ENCODE results near the gene TCTN1. TPM values are rescaled to one million over a fixed set of nuclear protein-coding genes. Genes with fewer than 3 reads are reported as not detected.

The TCTN1 gene
- total RNA-seq, 1 experiment from 2014 or later: 11.1 TPM

DNA sequence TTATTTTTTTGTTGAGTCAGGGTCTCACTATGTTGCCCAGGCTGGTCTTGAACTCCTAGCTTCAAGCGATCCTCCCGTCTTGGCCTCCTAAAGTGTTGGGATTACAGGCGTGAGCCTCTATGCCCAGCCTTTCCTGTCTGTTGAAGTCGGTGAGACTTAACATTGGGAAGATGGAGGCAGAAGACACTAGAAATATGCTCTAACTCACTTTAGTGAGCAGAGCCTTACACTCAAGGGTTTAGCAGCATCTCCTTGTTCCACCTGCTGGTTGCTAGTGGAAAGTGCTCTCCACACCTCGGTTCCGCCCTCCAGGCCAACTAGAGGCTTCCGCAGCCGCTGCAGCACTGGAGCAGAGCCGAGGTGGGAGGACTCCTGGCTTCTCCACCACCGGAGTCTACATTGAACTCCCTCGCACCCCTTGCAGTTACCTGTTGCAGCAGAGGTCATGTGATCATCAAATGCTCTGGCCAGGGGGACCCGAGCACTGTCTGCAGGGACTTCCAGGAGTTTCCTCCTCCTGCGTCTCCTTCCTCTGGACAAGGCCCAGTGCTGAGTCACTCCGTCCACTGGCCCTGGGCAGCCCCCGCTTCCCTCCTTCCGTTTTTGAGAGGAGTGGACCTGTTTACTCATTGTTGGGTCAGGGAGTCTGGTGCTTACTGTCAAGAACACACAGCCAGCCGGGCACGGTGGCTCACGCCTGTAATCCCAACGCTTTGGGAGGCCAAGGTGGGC lies 84.4 kb downstream of the TCTN1 start:
- Histone ChIP-seq H4K20me1 (ENCODE audit: control insufficient read depth, insufficient read depth, insufficient read length) (no peaks in the 10 kb centered on the region), H3K27ac (ENCODE audit: insufficient read length, low read depth, low read length) (no peak overlapping the region)

More for the DNA sequence above, 84.4 kb downstream of the TCTN1 start:
- Histone ChIP-seq H2BK20ac (ENCODE audit: low read depth, low read length, poor library complexity, severe bottlenecking) (no peak overlapping the region), H2BK15ac (ENCODE audit: low read depth, low read length) (no peak overlapping the region), H3T11ph (ENCODE audit: low read length) (no peak overlapping the region), H3K23me2 (ENCODE audit: insufficient read length, low read depth, low read length, poor library complexity, severe bottlenecking) (no peaks in the 10 kb centered on the region), H4K91ac (ENCODE audit: insufficient read length, low read depth, low read length) (no peak overlapping the region), H4K8ac (replicated peaks; ENCODE audit: insufficient read length, low read depth, low read length) (no peak overlapping the region), H2BK12ac (ENCODE audit: insufficient read length, low read depth, low read length) (no peak overlapping the region), H3K4me1 (ENCODE audit: insufficient read depth, low read length) (no peaks in the 10 kb centered on the region), H2BK120ac (ENCODE audit: low read depth, low read length, poor library complexity, severe bottlenecking) (no peak overlapping the region), H4K5ac (ENCODE audit: insufficient read length, low read depth, low read length) (no peak overlapping the region), H3K27me3 (ENCODE audit: insufficient read depth, low read length) (no peaks in the 10 kb centered on the region), H3K79me2 (ENCODE audit: insufficient read depth, low read length) (no peaks in the 10 kb centered on the region), H2AFZ (ENCODE audit: low read length) (no peak overlapping the region), H2AK5ac (ENCODE audit: insufficient read length, low read length) (no peak overlapping the region), H3K79me1 (ENCODE audit: insufficient read depth, low read depth, low read length, poor library complexity, severe bottlenecking) (no peaks in the 10 kb centered on the region), H3K23ac (ENCODE audit: insufficient read length, low read depth, low read length) (no peak overlapping the region), H3K9ac (ENCODE audit: extremely low read depth, insufficient read length, low read length) (no peak overlapping the region), H2BK5ac (ENCODE audit: insufficient read length, low read length) (no peak overlapping the region), H3K56ac (ENCODE audit: insufficient read length, low read depth, low read length) (no peak overlapping the region), H3K4me2 (ENCODE audit: insufficient read depth, insufficient read length, low read length) (no peak overlapping the region), H3K4ac (ENCODE audit: low read depth, low read length) (no peak overlapping the region), H3K9me3 (ENCODE audit: control insufficient read depth, low read depth, low read length) (no peaks in the 10 kb centered on the region), H3K14ac (ENCODE audit: insufficient read depth, low read length) (no peak overlapping the region), H3K18ac (ENCODE audit: insufficient read length, low read depth, low read length) (no peak overlapping the region)
- H3K27ac Mint-ChIP-seq: no peak overlapping the region
- peak; percentile 94 for DNase-seq
- H3K4me1 Mint-ChIP-seq: peaks cover 0 to 14% of the 10 kb centered on the region in 2 experiments; a peak in 1 of 4 replicates
- H3K9me3 Mint-ChIP-seq: no peaks in the 10 kb centered on the region
- TF ChIP-seq, protein P1, sequence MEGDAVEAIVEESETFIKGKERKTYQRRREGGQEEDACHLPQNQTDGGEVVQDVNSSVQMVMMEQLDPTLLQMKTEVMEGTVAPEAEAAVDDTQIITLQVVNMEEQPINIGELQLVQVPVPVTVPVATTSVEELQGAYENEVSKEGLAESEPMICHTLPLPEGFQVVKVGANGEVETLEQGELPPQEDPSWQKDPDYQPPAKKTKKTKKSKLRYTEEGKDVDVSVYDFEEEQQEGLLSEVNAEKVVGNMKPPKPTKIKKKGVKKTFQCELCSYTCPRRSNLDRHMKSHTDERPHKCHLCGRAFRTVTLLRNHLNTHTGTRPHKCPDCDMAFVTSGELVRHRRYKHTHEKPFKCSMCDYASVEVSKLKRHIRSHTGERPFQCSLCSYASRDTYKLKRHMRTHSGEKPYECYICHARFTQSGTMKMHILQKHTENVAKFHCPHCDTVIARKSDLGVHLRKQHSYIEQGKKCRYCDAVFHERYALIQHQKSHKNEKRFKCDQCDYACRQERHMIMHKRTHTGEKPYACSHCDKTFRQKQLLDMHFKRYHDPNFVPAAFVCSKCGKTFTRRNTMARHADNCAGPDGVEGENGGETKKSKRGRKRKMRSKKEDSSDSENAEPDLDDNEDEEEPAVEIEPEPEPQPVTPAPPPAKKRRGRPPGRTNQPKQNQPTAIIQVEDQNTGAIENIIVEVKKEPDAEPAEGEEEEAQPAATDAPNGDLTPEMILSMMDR (conservative IDR thresholded peaks at IDR 0.05): peak; percentile 81
- H3K27me3 Mint-ChIP-seq (ENCODE audit: low read depth): peaks cover 4% of the 10 kb centered on the region
- no peak overlapping the region for H3K4me3 Mint-ChIP-seq
- no CpG with 5 or more reads among the region's 20 CpGs for WGBS (ENCODE audit: extremely low coverage, insufficient read length, low lambda C conversion rate)
- no peaks in the 10 kb centered on the region for H3K36me3 Mint-ChIP-seq (ENCODE audit: insufficient read depth in 1 of 3, low read depth in 3 of 3)

Other genes starting within 250 kb of the TCTN1 start
- gene ANAPC7, start 210.4 kb upstream of the TCTN1 start, total RNA-seq (2021): 87.7 and 91.1 TPM in 2 replicates
- gene ARPC3, start 163.8 kb upstream of the TCTN1 start, total RNA-seq (2021): 184 and 188 TPM in 2 replicates
- gene GPN3, start 145.9 kb upstream of the TCTN1 start, total RNA-seq (2021): 45.3 and 47.6 TPM in 2 replicates
- gene FAM216A, start 145.3 kb upstream of the TCTN1 start, total RNA-seq (2021): 18.1 and 19.8 TPM in 2 replicates
- 77.6 and 81.5 TPM in 2 replicates for gene VPS29, start 112.0 kb upstream of the TCTN1 start, total RNA-seq (2021)
- gene RAD9B, start 111.8 kb upstream of the TCTN1 start, total RNA-seq (2021): 0.22 TPM in 1 of 2 replicates, not detected in the other
- 15.7 and 15.8 TPM in 2 replicates for gene PPTC7, start 30.8 kb upstream of the TCTN1 start, total RNA-seq (2021)
- gene HVCN1, start 75.0 kb downstream of the TCTN1 start, total RNA-seq (2021): 5.2 and 5.5 TPM in 2 replicates
- gene PPP1CC, start 128.8 kb downstream of the TCTN1 start, total RNA-seq (2021): 286 and 290 TPM in 2 replicates
- gene CCDC63, start 232.9 kb downstream of the TCTN1 start, total RNA-seq (2021): 0.77 and 1.3 TPM in 2 replicates

Data from H9 (cell line).